Thymus (tissue), 11 donors: ENCODE data around the gene EEFSEC. TPM values are rescaled to one million over a fixed set of nuclear protein-coding genes. Genes with fewer than 3 reads are reported as not detected.
"Not testable (repeated sequence)": the region's sequence is repeated elsewhere in the genome, so short reads cannot be mapped to it uniquely, and the experiment has no call there.

Experiments used
- DNase-seq, 9 donors: peaks; one replicate each; pipeline ENCODE4 v3.0.0-alpha.2; 2013; ENCODE audit warnings: low spot score in 9 of 9, low read depth in 6 of 9, missing footprints in 1 of 9
- H3K27ac ChIP-seq, 2 donors: one replicate each; pipeline ENCODE4 v1.5.1; 2013; ENCODE audit warnings: control low read depth in 1 of 2, low read depth in 1 of 2, low read length in 1 of 2, mild to moderate bottlenecking in 1 of 2, moderate library complexity in 1 of 2
- H3K27me3 ChIP-seq, 2 donors: one replicate each; pipeline ENCODE4 v1.5.1; 2013; ENCODE audit warnings: low read length in 1 of 2; ENCODE audit not compliant: control insufficient read depth in 2 of 2, insufficient read depth in 1 of 2
- H3K36me3 ChIP-seq, 2 donors: one replicate each; pipeline ENCODE4 v1.5.1; 2013; ENCODE audit warnings: low read length in 1 of 2, mild to moderate bottlenecking in 1 of 2, moderate library complexity in 1 of 2; ENCODE audit not compliant: control insufficient read depth in 2 of 2, insufficient read depth in 2 of 2
- H3K4me1 ChIP-seq, 2 donors: one replicate each; pipeline ENCODE4 v1.5.1; 2013; ENCODE audit warnings: low read length in 2 of 2; ENCODE audit not compliant: control insufficient read depth in 2 of 2, insufficient read depth in 2 of 2
- H3K4me3 ChIP-seq, 2 donors: one replicate each; pipeline ENCODE4 v1.5.1; 2013; ENCODE audit warnings: low read length in 2 of 2, control low read depth in 1 of 2, mild to moderate bottlenecking in 1 of 2
- H3K9me3 ChIP-seq, 2 donors: one replicate each; pipeline ENCODE4 v1.5.1; 2013; ENCODE audit warnings: low read length in 1 of 2, mild to moderate bottlenecking in 1 of 2; ENCODE audit not compliant: control insufficient read depth in 2 of 2, insufficient read depth in 1 of 2
- WGBS: extraction: QIAGEN DNeasy Blood & Tissue Kit; methylation state at CpG from one replicate; pipeline ENCODE4 v1.1.7; 2013; 5-methylcytosine and 5-hydroxymethylcytosine counted together
- polyA plus RNA-seq: library from polyadenylated mRNA; stranded (reverse); fragments of 200-250 nt; gene quantifications from one replicate; pipeline ENCODE4 v1.2.3, GENCODE V29; 2013
- total RNA-seq: library from RNA; stranded (reverse); fragments of 120-200 nt; gene quantifications from one replicate; pipeline ENCODE4 v1.2.4, GENCODE V29; 2013
- donor health status: healthy.

The EEFSEC gene
- total and polyA plus RNA-seq, 2 donors, result 6.5 to 13.1 TPM

GRCh38 chr3:128146201-128146600 is 7.1 kb upstream of the EEFSEC start:
- Histone ChIP-seq H3K9me3 (no peaks in the 10 kb centered on the region), H3K4me3 (no peak overlapping the region), H3K27ac (no peak overlapping the region), H3K27me3 (no peaks in the 10 kb centered on the region), H3K36me3 (no peaks in the 10 kb centered on the region), H3K4me1 (no peaks in the 10 kb centered on the region)
- DNase-seq, result no peak
- 98% methylated on average over 14 of the region's 14 CpGs for WGBS

DNA sequence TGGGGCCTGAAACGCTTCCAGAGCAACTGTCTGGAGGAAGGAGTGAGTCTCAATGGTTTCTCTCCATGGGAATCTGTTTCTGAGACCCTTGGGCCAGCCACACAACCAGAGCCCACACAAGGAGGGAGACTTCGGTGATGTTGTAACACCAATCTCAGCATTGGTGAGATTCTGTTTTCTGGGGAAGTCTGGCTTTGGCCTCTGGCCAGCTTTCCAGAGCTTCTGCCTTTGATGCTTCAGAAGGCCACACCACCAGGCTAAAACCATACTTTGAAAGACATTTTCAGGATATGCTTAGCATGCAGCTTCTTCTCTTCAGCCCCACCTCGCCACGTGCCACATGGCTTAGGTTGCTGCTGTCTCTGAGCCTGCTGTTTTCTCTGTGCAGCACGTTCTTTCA is 3.6 kb upstream of the EEFSEC start:
- no peak for DNase-seq
- no peak overlapping the region for H3K4me3 ChIP-seq
- peaks cover 3 to 11% of the 10 kb centered on the region in 2 donors for H3K4me1 ChIP-seq
- H3K27ac ChIP-seq, result no peak overlapping the region
- H3K9me3 ChIP-seq, result no peaks in the 10 kb centered on the region
- 93% methylated on average over 5 of the region's 5 CpGs for WGBS
- no peaks in the 10 kb centered on the region for H3K36me3 ChIP-seq
- H3K27me3 ChIP-seq, result no peaks in the 10 kb centered on the region

GRCh38 chr3:128151758-128152274 is 1.5 kb upstream of the EEFSEC start:
- peaks cover 3 to 11% of the 10 kb centered on the region in 2 donors for H3K4me1 ChIP-seq
- WGBS, result 70% methylated on average over 5 of the region's 5 CpGs
- H3K27me3 ChIP-seq, result no peaks in the 10 kb centered on the region
- H3K27ac ChIP-seq, result no peak overlapping the region
- peaks cover 0 to under 1% of the 10 kb centered on the region in 2 donors for H3K36me3 ChIP-seq
- H3K4me3 ChIP-seq, result no peak overlapping the region
- H3K9me3 ChIP-seq, result no peaks in the 10 kb centered on the region
- DNase-seq, result peak in 1 of 9 donors; percentile 32

GRCh38 chr3:128152419-128153155 is 694 bp upstream of the EEFSEC start:
- Histone ChIP-seq H3K4me3 (peak overlapping the region; percentile 67 to 90), H3K36me3 (peaks cover 0 to 7% of the 10 kb centered on the region in 2 donors)

GRCh38 chr3:128154354-128154753 is 1.1 kb downstream of the EEFSEC start:
- not testable (repeated sequence) for H3K36me3 ChIP-seq, H3K27me3 ChIP-seq, DNase-seq, H3K9me3 ChIP-seq, H3K27ac ChIP-seq
- WGBS, result 92% methylated on average over 16 of the region's 16 CpGs
- Histone ChIP-seq H3K4me3 (peak overlapping the region; percentile 67 to 90), H3K4me1 (peaks cover 3 to 11% of the 10 kb centered on the region in 2 donors)

More at GRCh38 chr3:128152419-128153155, 694 bp upstream of the EEFSEC start:
- DNase-seq, result no peak
- 71% methylated on average over 14 of the region's 29 CpGs for WGBS
- Histone ChIP-seq H3K27ac (no peak overlapping the region), H3K4me1 (peaks cover 3 to 11% of the 10 kb centered on the region in 2 donors), H3K27me3 (no peaks in the 10 kb centered on the region), H3K9me3 (no peaks in the 10 kb centered on the region)

GRCh38 chr3:128155616-128156360 is 2.5 kb downstream of the EEFSEC start:
- Histone ChIP-seq H3K36me3 (peaks cover 0 to 7% of the 10 kb centered on the region in 2 donors), H3K4me3 (no peak overlapping the region), H3K4me1 (peaks cover 3 to 11% of the 10 kb centered on the region in 2 donors), H3K27ac (no peak overlapping the region), H3K9me3 (no peaks in the 10 kb centered on the region), H3K27me3 (no peaks in the 10 kb centered on the region)
- 86% methylated on average over 3 of the region's 3 CpGs for WGBS
- DNase-seq, result no peak

DNA sequence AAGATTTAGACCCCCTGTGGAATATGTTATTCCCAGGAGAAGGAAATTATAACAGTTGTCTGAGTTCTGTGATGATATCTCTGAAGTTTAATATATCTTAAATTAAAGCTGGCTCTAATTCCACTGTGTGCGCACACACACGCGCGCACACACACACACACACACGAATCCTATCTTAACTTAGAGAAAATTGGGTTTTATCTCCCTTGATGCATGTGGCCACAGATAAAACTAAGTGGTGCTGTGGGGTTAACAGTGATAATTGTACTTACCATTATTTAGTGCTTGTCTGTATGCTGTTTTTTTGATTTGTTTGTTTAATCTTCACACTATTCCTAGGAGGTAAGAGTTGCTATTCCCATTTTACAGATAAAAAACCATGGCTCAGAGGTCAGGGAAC is 7.4 kb downstream of the EEFSEC start:
- no peak for DNase-seq
- Histone ChIP-seq H3K27ac (no peak overlapping the region), H3K36me3 (peaks cover 4 to 7% of the 10 kb centered on the region in 2 donors), H3K4me1 (no peaks in the 10 kb centered on the region), H3K9me3 (no peaks in the 10 kb centered on the region), H3K27me3 (no peaks in the 10 kb centered on the region), H3K4me3 (no peak overlapping the region)
- 98% methylated on average over 5 of the region's 5 CpGs for WGBS

DNA sequence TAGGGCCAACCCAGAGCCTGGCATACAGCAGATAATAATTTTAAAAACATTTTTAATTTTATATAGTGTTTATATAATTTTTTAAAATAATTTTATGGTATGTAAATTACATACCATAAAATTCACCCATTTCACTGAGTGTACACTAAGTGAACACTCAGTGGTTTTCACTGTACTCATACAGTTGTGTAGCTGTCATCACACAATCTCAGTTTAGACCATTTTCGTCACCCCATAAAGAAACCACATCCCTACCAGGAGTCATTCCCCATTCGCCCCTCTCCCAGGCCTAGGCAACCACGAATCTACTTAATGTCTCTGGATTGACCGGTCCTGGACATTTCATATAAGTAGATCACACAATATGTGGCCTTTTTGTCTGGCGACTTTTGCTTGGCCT is 10.2 kb downstream of the EEFSEC start:
- WGBS, result 78% methylated on average over 5 of the region's 5 CpGs
- Histone ChIP-seq H3K9me3 (no peaks in the 10 kb centered on the region), H3K27ac (no peak overlapping the region), H3K27me3 (no peaks in the 10 kb centered on the region), H3K4me3 (no peak overlapping the region), H3K4me1 (no peaks in the 10 kb centered on the region), H3K36me3 (peaks cover 0 to 4% of the 10 kb centered on the region in 2 donors)
- DNase-seq, result no peak

- no peak for DNase-seq
- no peak overlapping the region for H3K4me3 ChIP-seq
- H3K9me3 ChIP-seq, result no peaks in the 10 kb centered on the region
- H3K36me3 ChIP-seq, result peaks cover 0 to 4% of the 10 kb centered on the region in 2 donors
- H3K27ac ChIP-seq, result no peak overlapping the region
- H3K27me3 ChIP-seq, result no peaks in the 10 kb centered on the region
- H3K4me1 ChIP-seq, result no peaks in the 10 kb centered on the region
- WGBS, result 97% methylated on average over 5 of the region's 5 CpGs
Observed at GRCh38 chr3:128166971-128167453, 13.7 kb downstream of the EEFSEC start.
